Nephron progenitor cell (in vitro differentiated cells): Measurements from ENCODE around the gene PRKCE.

ENCODE experiments used
- DNase-seq: peaks from one replicate; pipeline ENCODE4 v3.0.0; 2021
- H3K27ac Mint-ChIP-seq: 2 replicates; pipeline ENCODE4 v1.8.0; 2021; ENCODE audit warnings: mild to moderate bottlenecking, moderate library complexity, mixed read lengths
- H3K27me3 Mint-ChIP-seq: 2 replicates; pipeline ENCODE4 v1.8.0; 2021; ENCODE audit warnings: mild to moderate bottlenecking, low read depth, mixed read lengths; ENCODE audit not compliant: poor library complexity
- H3K36me3 Mint-ChIP-seq: 2 replicates; pipeline ENCODE4 v1.8.0; 2021; ENCODE audit warnings: low read depth, mixed read lengths
- H3K4me1 Mint-ChIP-seq: 2 replicates; pipeline ENCODE4 v1.8.0; 2021; ENCODE audit warnings: mixed read lengths
- H3K4me3 Mint-ChIP-seq: 2 replicates; pipeline ENCODE4 v1.8.0; 2021; ENCODE audit warnings: mild to moderate bottlenecking, moderate library complexity, mixed read lengths
- H3K9me3 Mint-ChIP-seq: 2 replicates; pipeline ENCODE4 v1.8.0; 2021; ENCODE audit warnings: mild to moderate bottlenecking, moderate library complexity, mixed read lengths
- CTCF ChIP-seq: fragments of 200-600 bp; sonication (generic); IDR thresholded peaks from 2 replicates; pipeline ENCODE4 v1.5.0; 2021; ENCODE audit warnings: antibody characterized with exemption

Gene PRKCE

GRCh38 chr2:46032996-46033395 is 381.5 kb downstream of the PRKCE start:
- H3K27ac Mint-ChIP-seq, result no peak overlapping the region
- DNase-seq, result no peak
- no peaks in the 10 kb centered on the region for H3K4me1 Mint-ChIP-seq
- H3K4me3 Mint-ChIP-seq, result no peak overlapping the region
- no peaks in the 10 kb centered on the region for H3K36me3 Mint-ChIP-seq
- H3K27me3 Mint-ChIP-seq, result peaks cover 8% of the 10 kb centered on the region
- no peaks in the 10 kb centered on the region for H3K9me3 Mint-ChIP-seq
- TF ChIP-seq CTCF, result no peak

DNA sequence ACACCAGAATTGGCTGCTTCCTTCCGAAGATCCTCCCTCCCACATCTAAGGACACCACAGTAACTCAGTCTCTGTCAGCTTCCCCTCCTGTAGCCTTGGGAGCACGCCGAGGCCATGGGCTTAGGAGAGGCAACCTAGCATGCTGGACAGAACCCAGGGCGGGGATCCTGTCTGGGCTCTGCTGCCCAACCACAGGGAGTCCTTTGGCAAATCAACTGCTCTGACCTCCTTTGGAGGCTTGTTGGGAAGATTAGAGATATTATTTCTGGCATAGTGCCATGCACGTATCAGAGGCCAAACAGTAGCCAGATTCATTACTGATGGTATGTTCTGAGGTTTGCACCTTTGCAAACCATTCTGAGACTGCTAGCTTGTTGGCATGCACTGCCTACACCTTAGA is 383.1 kb downstream of the PRKCE start:
- no peaks in the 10 kb centered on the region for H3K4me1 Mint-ChIP-seq
- no peak for DNase-seq
- H3K36me3 Mint-ChIP-seq, result no peaks in the 10 kb centered on the region
- H3K27me3 Mint-ChIP-seq, result peaks cover 8% of the 10 kb centered on the region
- H3K27ac Mint-ChIP-seq, result no peak overlapping the region
- H3K9me3 Mint-ChIP-seq, result no peaks in the 10 kb centered on the region
- TF ChIP-seq CTCF, result no peak
- H3K4me3 Mint-ChIP-seq, result no peak overlapping the region

DNA sequence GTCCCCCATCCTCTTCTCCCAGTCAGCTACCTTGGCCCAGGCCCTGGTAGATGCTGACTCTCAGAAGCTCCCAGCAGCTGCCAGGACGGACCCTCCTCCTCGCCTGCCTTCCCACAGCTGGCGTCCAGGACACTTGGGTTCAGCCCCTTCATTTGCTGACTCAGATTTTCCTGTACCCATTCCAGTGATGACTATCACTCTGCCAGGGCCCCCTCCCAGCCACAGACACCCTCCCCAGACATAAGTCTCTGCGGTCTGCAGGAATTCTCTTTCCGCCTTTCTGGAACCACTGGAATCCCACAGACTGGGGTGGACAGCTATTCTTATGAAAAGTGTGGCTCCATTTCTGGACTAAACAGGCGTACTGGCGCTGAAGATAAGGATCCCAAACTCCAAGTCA is 385.5 kb downstream of the PRKCE start:
- no peaks in the 10 kb centered on the region for H3K36me3 Mint-ChIP-seq

DNA sequence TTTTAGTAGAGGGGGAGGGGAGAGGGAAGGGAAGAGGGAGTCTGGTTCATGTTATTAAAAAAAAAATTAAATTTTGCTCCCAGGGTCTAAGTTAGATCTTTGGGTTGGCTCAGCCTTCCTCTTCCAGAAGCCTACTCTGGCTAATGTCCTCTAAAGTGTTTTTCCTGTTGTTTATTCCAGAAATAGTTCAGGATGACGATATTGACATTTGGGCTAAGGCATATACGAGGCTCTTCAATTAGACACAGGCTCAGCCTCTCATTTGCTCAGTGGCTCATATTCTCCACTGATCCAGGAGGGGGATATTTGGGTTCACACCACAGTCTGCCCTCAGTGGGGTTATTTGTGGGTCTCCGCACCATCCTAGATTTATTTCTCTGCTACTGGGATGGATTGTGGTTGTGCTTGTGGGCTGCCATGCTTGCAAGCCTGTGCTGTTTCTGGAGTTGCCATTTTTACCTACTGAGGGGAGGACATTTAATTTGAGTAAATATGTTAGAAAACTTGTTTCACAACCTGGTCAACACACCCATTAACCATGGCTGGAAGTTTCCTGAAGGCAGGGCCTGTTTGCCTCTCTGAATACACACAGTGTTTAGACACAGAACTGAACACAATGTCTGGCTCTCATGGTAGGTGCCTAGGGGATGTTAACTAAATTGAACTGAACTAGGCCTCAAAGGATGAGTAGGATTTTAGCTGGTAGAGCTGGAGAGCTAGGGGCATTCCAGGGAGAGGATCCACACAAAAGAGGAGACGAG is 388.2 kb downstream of the PRKCE start:
- peaks cover 3% of the 10 kb centered on the region for H3K27me3 Mint-ChIP-seq
- DNase-seq, result no peak
- H3K4me1 Mint-ChIP-seq, result no peaks in the 10 kb centered on the region
- H3K9me3 Mint-ChIP-seq, result no peaks in the 10 kb centered on the region
- no peak overlapping the region for H3K4me3 Mint-ChIP-seq
- no peak for TF ChIP-seq CTCF
- no peaks in the 10 kb centered on the region for H3K36me3 Mint-ChIP-seq
- no peak overlapping the region for H3K27ac Mint-ChIP-seq

More for the DNA sequence above, 385.5 kb downstream of the PRKCE start:
- Mint-ChIP-seq H3K4me3 (no peak overlapping the region), H3K27ac (no peak overlapping the region), H3K4me1 (no peaks in the 10 kb centered on the region), H3K9me3 (no peaks in the 10 kb centered on the region), H3K27me3 (peaks cover 6% of the 10 kb centered on the region)
- TF ChIP-seq CTCF, result no peak
- DNase-seq, result no peak

GRCh38 chr2:46040563-46041155 is 389.2 kb downstream of the PRKCE start:
- no peak for DNase-seq
- TF ChIP-seq CTCF, result no peak
- peaks cover 3% of the 10 kb centered on the region for H3K27me3 Mint-ChIP-seq
- no peaks in the 10 kb centered on the region for H3K9me3 Mint-ChIP-seq
- H3K4me1 Mint-ChIP-seq, result no peaks in the 10 kb centered on the region
- no peak overlapping the region for H3K4me3 Mint-ChIP-seq
- H3K27ac Mint-ChIP-seq, result no peak overlapping the region
- H3K36me3 Mint-ChIP-seq, result no peaks in the 10 kb centered on the region

DNA sequence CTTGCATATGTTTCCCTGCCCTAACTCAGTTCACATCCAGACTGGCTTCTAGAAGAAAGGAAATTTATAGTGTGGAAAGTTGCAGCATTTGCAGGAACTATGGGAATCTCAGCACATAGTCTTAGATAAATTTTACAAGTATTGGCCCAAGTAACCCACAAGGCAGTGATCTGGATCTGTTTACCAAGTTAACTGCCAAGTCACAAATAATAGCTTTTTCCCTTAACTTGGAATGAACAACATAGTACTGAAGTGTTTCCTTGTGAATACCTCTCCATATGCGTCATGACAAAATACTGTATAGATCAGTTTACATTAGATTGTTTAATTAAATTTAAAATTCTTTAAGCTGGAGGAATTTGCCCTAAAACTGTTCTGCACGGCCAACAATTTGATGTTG is 390.0 kb downstream of the PRKCE start:
- H3K4me1 Mint-ChIP-seq, result peaks cover 3% of the 10 kb centered on the region
- no peak for DNase-seq
- H3K4me3 Mint-ChIP-seq, result no peak overlapping the region
- no peaks in the 10 kb centered on the region for H3K36me3 Mint-ChIP-seq
- no peak for TF ChIP-seq CTCF
- H3K27ac Mint-ChIP-seq, result no peak overlapping the region
- no peaks in the 10 kb centered on the region for H3K9me3 Mint-ChIP-seq
- H3K27me3 Mint-ChIP-seq, result peaks cover 3% of the 10 kb centered on the region
